Stimulated activated CD4-positive, alpha-beta T cell treated with anti-CD3 and anti-CD28 coated beads, Interleukin-12 subunit alpha, Interleukin-12 subunit beta, amount 100 ng/mL, for 4 hours (primary cell): ENCODE measurements around the gene ITIH5.

Source experiments
- DNase-seq: peaks from one replicate; pipeline ENCODE4 v3.0.0-alpha.2; 2020

The ITIH5 gene

DNA sequence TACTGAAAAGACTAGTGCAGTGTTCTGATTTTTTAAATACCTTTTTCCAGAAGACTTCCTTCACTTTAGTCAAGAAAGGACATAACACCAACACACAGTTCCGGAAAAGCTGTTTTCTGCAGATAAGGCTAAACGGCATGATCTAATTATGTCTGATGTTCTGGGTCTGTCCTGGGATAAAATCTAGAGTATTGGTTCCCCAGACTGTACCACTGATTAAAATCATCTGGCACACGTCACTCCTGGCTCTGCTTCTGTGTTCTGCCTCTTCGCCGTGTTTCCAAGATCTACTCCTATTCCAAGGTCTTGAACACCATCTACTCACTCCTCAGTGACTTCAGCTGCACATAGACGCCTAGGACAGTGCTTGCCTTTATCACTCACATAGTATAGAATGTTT lies 155.2 kb downstream of the ITIH5 start:
- no peak for DNase-seq
